HG03159 (cell line): ENCODE data around the gene DDX25.

Experiments
- ATAC-seq: cut with Tn5 transposase; IDR thresholded peaks from one replicate; pipeline ENCODE4 v1.9.1; 2021; ENCODE audit warnings: mild to moderate bottlenecking, moderate library complexity; ENCODE audit not compliant: unreplicated experiment

DDX25 gene

GRCh38 chr11:125968354-125968753 lies 64.0 kb downstream of the DDX25 start:
- ATAC-seq: no peak

GRCh38 chr11:125971618-125972017 lies 67.3 kb downstream of the DDX25 start:
- ATAC-seq: no peak

- no peak for ATAC-seq
Observed at GRCh38 chr11:125974284-125974683, 70.0 kb downstream of the DDX25 start.

- no peak for ATAC-seq
Observed at GRCh38 chr11:125975634-125976033, 71.3 kb downstream of the DDX25 start.

- no peak for ATAC-seq
Observed at GRCh38 chr11:125976156-125976555, 71.8 kb downstream of the DDX25 start.

- no peak for ATAC-seq
Observed at GRCh38 chr11:125977333-125977732, 73.0 kb downstream of the DDX25 start.

GRCh38 chr11:125978181-125978716 lies 73.9 kb downstream of the DDX25 start:
- ATAC-seq: no peak
